ENCODE measurements around the gene WDFY4.

WDFY4 gene

GRCh38 chr10:48993627-48994026 is 309.0 kb downstream of the WDFY4 start:
- no peak for DNase-seq (ENCODE audit: low read depth)

GRCh38 chr10:48996329-48996728 is 311.7 kb downstream of the WDFY4 start:
- no peak for DNase-seq (ENCODE audit: low read depth)

GRCh38 chr10:48999346-48999745 is 314.7 kb downstream of the WDFY4 start:
- DNase-seq (ENCODE audit: low read depth), result no peak

- no peak for DNase-seq (ENCODE audit: low read depth)
Measured at GRCh38 chr10:49000437-49001398, 316.0 kb downstream of the WDFY4 start.

DNA sequence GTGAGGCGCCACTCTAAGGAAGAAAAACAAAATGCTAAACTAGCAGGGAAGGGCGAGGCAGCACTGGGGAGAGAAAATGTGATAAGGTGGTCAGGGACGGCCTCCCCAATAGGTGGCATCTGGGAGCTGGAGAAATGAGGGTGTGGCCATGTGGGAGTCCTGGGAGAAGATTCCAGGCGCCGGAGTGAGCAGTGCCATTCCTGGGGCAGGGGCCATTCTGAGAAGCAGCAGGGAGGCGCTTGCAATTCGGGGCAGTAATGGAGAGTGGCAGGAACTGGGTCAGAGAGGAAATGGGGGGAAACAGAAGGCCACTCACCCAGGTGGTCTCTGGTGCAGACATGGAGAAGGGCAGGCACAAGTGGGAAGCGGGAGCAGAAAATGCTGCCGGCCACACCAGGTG is 316.7 kb downstream of the WDFY4 start:
- DNase-seq (ENCODE audit: low read depth), result no peak

DNA sequence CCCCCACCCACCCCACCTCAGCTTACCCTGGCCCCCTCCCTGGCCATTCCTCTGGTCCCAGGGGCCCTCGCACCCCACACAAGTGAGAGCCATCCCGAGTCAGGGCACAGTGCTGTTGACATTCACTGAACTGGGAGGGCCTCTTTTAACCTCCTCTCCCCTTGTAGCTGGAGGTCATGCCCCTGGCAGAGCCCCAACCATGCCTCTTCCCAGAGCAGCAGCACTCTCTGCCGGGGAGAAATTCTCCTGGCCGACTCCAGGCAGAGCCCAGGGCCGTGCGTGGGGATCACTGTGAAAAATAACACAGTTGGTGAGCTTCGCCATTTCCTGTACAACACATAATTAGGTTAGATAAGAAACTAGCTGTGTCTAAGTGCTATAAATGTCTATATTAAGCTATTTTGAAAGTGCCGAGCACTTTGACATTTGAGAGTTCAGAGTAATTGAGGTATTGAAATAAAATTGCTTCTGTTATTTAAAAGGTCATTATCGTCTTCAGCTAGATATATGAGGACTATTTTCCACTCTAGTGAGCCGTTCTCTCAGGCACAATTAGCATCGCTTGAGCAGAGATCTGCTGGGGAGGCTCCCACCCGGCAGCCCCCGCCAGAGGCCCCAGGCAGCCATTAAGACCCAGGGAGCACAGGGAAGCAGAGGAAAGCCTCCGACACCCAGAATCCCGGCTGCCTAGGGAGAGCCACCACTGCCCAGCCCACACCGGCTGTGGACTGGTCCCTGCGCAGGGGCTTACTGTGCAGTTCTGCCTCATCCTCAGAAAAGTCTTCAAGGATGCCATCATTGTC is 317.4 kb downstream of the WDFY4 start:
- DNase-seq (ENCODE audit: low read depth), result no peak

- no peak for DNase-seq (ENCODE audit: low read depth)
Measured at GRCh38 chr10:49005270-49005669, 320.6 kb downstream of the WDFY4 start.

GRCh38 chr10:49007129-49007528 is 322.5 kb downstream of the WDFY4 start:
- DNase-seq (ENCODE audit: low read depth), result no peak

DNA sequence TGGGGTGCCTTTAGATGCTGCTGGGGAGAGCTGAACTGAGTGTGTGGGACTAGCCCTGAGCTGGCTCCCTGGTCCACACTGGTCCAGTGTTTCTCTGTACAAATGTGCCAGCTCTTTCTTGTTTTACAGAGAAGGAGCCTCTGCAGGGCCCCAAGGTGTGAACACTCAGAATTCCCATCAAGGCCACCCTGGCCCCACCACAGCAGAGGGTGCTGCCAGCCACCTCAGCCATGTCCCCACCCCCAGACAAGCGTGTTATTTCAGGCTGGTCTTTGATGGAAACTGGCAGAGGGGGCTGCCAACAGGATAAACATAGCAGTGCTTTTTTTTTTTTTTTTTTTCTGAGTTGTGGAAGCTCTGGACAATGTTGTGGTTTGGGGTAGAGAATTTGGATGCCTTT is 323.4 kb downstream of the WDFY4 start:
- no peak for DNase-seq (ENCODE audit: low read depth)

DNA sequence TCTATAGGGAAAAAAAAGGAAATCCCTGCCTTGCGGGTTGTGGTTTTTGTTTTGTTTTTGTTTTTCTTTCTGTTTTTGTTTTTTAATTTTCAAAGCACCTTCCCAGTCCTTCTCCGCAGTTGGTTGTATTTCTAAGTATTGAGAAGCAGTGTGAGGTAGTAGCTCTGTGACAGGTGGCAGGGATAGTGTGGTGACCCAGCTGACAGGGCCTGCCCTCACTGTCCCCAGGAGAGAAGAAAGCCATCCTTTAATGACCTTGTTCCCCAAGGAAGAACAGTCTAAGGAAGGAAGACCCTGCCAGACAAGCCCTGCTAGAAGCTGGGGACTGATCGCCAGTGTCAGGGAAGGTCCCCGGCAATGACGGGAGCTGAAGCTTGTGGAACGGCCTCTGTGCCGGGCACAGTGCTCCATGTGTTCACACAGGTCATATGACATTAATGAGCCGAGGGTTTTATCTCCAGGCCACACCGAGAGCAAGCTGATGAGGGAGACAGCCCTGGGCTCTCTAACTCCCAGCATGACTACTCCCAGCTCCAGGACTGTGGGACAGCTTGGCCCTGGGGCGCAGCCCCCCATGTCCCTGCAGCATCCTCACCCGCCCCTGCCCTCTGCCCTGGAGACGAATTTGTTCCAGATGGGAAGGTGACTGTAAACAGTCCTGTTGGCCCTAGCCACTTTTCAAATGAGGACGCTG is 324.0 kb downstream of the WDFY4 start:
- no peak for DNase-seq (ENCODE audit: low read depth)

DNA sequence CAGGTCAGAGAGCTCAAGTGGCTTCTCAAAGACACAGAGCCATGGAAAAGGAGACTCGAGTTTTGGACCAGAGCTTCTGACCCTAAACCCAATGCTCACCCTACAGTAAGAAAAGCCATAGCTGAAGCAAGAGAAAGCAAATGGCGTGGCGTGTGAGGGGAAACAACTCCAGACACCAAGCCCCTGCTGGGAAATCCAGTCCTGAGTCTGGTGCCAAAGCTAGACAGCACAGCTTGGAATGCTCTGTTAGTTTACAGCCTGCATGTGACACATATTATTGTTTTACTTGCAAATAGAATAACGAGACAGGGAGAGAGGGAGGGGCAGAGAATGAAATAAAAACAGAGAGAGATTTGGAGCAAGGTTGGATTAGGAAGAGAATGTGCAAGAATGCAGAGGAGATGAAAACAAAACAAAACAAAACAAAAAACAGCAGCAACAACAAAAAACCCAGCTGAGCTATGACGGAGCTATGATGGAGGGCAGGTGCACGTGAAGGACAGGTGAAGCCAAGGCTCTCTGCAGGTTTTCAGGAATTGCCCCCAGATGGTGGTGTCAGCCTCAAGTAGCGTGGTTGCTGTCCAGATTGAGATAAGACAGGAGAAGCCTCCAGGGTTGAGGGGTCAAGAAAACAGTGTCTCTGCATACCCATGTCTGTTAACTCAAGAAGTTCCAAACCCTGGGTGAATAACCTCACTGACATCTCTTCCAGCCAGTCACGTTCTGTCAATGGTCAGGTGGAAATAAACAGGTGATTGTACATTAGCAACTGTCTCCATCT is 324.7 kb downstream of the WDFY4 start:
- DNase-seq (ENCODE audit: low read depth), result no peak

- no peak for DNase-seq (ENCODE audit: low read depth)
Measured at GRCh38 chr10:49010295-49010694, 325.6 kb downstream of the WDFY4 start.

GRCh38 chr10:49010865-49011264 is 326.2 kb downstream of the WDFY4 start:
- DNase-seq (ENCODE audit: low read depth), result no peak

DNA sequence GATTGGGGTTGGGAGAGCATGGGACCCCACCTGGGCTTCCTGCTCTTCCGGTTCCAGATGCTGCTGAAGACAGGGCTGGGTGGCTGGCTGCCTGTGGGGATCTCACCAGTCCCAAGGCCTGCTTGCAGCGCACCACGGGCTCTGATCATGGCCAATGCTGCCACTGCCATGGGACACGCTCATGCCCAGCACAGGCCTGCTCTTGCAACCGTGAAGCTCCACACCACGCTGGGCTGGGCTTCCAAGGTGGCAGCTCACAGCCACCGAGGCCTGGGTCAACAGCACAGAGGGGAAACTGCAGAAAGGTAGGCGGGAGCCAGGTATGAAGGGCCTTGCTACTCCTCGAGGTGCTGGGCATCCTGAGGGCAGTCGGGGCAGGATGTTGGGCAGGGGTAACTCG is 327.1 kb downstream of the WDFY4 start:
- no peak for DNase-seq (ENCODE audit: low read depth)

- DNase-seq (ENCODE audit: low read depth), result no peak
Measured at GRCh38 chr10:49012603-49013002, 327.9 kb downstream of the WDFY4 start.

DNA sequence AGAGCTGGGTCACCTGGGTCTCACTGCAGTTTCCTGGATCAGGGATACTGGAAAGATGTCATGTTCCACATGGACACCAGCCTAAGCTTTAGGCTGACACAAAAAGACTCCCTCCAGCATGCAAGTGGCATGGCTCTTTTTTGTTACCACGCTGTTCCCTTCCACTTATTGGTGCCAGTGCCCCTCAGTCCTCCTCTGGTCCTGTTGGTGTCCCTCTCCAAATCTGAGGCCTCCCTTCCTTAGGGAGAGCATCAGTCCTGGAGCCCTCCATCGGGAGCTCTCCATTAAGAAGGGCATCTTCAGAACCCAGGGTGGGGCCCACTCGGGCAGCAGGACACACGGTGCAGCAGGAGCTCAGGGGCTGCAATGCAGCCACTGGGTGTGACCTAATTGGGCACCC is 331.0 kb downstream of the WDFY4 start:
- no peak for DNase-seq (ENCODE audit: low read depth)

DNA sequence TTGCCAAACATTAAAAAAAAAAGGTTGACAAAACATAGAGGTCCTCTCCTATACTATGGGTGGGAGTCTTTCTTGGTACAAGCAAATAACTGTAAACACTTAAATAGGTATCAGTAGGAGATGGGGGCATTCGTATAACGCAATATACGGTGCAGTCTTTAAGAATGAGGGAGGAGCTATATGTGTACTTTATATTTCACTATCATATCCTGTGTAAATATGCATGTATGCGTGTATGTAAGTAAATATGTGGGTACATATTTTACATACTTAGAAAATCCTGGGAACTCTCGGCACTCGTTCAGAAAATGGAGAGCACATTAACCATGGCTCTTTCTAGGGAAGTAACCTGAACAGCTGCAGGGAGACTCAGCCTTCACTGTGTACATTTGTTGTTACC is 337.0 kb downstream of the WDFY4 start:
- no peak for DNase-seq (ENCODE audit: low read depth)

DNA sequence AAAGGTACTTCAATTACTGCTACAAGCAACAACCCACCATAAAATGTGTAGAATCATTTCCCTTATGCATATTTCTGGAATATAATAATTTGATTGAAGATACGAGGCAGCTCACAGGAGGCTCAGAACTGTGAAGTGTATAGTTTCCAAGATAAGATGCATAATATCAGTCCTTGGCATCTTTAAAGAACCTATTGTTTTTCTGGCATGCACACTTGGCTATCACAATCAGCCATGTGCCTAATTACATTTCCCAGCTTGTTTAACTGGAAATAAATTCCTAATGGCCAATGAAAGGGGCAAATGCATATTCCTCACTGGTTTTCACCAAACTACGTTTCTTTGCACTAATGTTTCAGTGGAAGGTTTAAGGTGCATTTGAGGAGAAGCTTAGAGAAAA is 338.4 kb downstream of the WDFY4 start:
- DNase-seq (ENCODE audit: low read depth), result no peak

DNA sequence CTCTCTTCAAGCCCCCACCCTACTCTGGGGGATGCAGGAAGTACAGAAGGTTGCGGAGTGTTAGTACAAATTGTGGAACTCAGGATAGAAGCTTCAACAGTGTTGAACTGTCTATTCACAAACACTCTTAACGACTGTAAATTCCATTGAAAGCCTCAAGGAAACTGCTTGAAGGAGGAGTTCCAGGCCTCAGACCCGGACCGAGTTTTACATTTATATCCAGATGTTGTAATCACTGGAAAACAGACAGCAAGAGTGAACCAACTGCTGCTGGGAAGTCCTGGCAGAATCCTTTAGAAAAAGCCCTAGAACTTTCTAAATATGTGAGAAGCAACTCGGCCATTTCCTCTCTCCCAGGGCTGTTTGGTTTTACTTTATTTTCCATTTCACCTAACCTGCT is 339.1 kb downstream of the WDFY4 start:
- no peak for DNase-seq (ENCODE audit: low read depth)

DNA sequence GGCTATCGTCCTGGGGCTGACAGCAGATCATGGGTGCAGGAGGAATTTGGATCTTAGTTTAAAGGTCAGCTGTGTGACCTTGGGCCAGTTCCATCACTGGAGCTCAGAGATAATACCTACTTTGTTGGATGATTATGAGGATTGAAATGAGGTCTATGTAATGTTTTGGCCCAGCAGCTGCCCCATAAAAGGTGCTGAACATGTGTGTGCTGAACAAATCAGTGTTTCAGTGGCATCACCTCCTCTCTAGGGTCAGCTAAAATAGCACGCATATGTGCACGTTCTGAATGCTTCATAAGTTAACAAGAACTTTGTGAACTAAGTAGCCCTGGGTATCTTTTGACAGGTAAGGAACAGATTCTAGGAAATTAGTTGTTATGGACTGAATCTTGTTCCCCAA is 339.8 kb downstream of the WDFY4 start:
- no peak for DNase-seq (ENCODE audit: low read depth)

- DNase-seq (ENCODE audit: low read depth), result no peak
Measured at GRCh38 chr10:49025347-49025983, 340.8 kb downstream of the WDFY4 start.
